NK-92 (cell line): ENCODE results near the gene MIB1.
A peak's percentile ranks its signal among the peaks of the same experiment; 100 is the strongest.
"Not testable (repeated sequence)": the region's sequence is repeated elsewhere in the genome, so short reads cannot be mapped to it uniquely, and the experiment has no call there.

Experiments used
- DNase-seq: peaks from one replicate; lab custom pipeline; 2025; ENCODE audit not compliant: unreplicated experiment; lab: John Stamatoyannopoulos, UW

MIB1 gene

GRCh38 chr18:21740538-21741311 lies at the start of gene MIB1:
TSS of gene MIB1 (plus strand) at chr18:21740792. CDS start at chr18:21741584, 792 bp downstream.
- DNase-seq, result peak; percentile 85

- no peak for DNase-seq
These were observed 47.3 kb upstream of the MIB1 start for GRCh38 chr18:21693322-21693721.

DNA sequence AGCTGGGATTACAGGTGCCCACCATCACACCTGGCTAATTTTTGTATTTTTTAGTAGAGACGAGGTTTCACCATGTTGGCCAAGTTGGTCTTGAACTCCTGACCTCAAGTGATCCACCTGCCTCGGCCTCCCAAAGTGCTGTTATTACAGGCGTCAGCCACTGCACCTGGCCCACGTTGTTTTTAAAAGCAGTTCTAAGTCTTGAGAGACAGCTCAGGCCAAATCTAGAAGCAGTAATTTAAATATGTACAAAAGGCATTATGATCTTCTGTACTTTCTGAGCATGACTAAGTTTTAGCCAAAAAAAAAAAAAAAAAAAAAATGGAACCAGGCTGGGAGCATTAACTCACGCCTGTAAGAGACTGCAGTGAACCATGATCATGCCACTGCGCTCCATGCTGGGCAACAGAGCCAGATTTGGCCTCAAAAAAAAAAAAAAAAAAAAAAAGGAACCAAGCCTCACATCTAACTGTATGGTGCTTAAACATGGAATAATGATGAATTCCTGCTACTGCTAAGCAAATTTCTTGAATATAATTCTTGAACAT lies 40.0 kb upstream of the MIB1 start:
- no peak for DNase-seq

DNA sequence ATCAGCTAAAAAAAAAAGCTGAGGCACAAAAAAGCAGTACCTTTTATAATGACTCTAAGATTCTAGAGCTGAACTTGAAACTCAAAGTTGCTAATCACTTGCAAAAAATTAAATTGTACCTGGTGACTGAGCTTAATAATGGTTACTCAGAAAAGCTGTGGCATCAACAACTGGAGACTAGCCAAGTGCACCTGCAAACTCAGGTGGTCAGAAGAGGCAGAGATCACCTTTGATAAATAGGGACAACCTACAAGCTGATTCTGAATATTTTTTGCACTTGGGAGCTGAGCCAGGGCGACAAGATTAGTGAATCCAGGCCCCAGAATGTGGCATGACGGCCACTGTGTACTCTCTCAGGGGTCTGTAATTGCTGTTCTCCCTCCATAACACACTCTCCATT lies 39.0 kb upstream of the MIB1 start:
- no peak for DNase-seq

- DNase-seq, result no peak
These were observed 38.0 kb upstream of the MIB1 start for GRCh38 chr18:21702602-21703001.

GRCh38 chr18:21703241-21703820 lies 37.3 kb upstream of the MIB1 start:
- DNase-seq, result no peak

DNA sequence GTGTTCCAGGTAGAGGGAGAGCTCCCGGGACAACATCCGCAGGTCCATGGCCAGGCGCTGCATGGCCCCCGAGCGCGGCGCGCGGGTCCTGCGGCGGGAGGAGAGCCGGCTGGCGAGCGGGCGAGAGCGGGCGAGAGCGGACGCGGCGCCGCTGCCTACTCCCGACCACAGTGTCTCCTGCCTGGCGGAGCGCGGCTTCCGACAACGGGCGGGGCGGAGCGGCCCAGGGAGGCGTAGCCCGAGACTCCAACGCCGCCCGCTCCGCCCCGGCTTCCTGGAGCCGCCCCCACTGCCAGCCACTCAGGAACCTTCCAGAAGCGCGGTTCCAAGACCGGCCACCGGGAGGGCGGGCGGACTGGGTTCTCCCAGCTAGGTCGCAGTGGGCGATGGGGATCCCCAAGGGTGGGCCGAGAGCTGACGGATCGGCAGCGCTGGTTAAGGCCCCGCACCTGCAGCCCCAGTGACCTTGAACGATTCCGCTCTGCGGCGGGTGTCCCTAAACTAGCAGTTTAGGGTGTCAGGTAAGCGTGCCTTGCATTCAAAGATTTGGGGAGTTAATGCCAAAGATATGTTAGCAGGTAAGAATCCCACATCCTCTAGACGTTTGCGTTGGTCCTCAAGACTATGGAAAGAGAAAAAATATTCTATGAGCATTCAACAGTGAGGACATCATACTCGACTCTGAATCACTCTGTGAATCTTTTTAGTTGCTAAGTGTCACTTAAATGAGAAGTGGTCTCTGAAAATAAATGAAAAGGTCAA lies 35.8 kb upstream of the MIB1 start, which contains the start of gene ABHD3:
Gene ABHD3 (minus strand): TSS at position 172 of the 762 bp plus-strand sequence. CDS start 109 bp downstream, at position 63.
- DNase-seq, result peak; percentile 62

GRCh38 chr18:21706386-21706865 lies 34.2 kb upstream of the MIB1 start:
- DNase-seq, result no peak

- not testable (repeated sequence) for DNase-seq
These were observed 33.5 kb upstream of the MIB1 start for GRCh38 chr18:21707130-21707529.

GRCh38 chr18:21714474-21714873 lies 26.1 kb upstream of the MIB1 start:
- no peak for DNase-seq

- DNase-seq, result no peak
These were observed 17.9 kb upstream of the MIB1 start for GRCh38 chr18:21722687-21723086.

DNA sequence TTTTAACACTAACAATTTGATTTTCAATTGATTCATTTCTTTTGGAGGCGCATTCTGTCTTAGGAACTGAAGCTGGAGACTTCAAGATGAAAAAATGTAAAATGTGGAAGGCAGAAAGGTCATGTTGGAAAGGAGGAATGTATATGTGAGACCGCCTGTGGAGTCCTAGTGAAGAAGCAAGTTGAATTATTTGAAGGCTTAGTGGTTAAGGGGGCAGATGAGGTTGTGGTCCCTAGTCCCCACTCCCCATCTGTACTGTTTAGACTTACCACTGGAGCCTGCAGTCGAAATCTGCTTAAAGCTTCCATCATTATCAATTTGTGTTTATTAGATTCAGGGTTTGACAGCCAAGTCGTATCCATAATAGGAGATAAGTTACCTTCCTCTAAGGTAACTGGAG lies 15.4 kb upstream of the MIB1 start:
- DNase-seq, result no peak

- no peak for DNase-seq
These were observed 12.9 kb upstream of the MIB1 start for GRCh38 chr18:21727702-21728101.

DNA sequence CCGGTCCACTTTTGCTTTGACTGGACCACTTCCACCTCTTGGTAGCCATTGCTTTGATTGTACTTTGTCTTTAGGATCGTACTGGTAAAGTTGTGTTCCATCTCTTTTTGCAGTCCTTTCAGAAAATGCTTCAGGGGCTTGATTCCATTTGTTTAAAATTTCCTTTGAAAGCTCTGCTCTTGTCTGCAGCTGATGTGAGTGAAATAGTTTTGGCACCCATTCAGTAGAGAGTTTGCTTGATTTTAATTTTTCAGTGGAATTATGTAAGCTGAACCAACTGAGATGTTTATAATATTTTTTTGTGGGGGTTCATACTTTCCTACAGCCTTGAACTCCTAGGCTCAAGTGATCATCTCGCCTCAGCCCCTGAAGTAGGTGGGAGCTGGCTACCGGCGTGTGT lies 7.6 kb upstream of the MIB1 start:
- no peak for DNase-seq

DNA sequence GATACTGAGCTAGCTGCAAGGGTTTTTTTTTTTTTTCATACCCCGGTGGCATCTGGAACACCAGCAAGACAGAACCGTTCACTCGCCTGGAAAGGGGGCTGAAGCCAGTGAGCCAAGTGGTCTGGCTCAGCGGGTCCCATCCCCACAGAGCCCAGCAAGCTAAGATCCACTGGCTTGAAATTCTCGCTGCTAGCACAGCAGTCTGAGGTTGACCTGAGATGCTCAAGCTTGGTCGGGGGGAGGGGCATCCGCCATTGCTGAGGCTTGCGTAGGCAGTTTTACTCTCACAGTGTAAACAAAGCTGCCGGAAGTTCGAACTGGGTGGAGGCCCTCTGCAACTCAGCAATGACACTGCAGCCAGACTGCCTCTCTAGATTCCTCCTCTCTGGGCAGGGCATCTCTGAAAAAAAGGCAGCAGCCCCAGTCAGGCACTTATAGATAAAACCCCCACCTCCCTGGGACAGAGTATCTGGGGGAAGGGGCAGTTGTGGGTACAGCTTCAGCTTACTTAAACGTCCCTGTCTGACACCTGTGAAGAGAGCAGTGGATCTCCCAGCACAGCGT lies 5.1 kb upstream of the MIB1 start:
- no peak for DNase-seq

DNA sequence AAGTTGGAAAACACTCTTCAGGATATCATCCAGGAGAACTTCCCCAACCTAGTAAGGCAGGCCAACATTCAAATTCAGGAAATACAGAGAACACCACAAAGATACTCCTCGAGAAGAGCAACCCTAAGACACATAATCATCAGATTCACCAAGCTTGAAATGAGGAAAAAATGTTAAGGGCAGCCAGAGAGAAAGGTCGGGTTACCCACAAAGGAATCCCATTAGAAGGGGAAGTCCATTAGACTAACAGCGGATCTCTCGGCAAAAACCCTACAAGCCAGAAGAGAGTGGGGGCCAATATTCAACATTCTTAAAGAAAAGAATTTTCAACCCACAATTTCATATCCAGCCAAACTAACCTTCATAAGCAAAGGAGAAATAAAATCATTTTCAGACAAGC lies 3.7 kb upstream of the MIB1 start:
- DNase-seq, result not testable (repeated sequence)

- DNase-seq, result no peak
These were observed 721 bp upstream of the MIB1 start for GRCh38 chr18:21739604-21740537.

DNA sequence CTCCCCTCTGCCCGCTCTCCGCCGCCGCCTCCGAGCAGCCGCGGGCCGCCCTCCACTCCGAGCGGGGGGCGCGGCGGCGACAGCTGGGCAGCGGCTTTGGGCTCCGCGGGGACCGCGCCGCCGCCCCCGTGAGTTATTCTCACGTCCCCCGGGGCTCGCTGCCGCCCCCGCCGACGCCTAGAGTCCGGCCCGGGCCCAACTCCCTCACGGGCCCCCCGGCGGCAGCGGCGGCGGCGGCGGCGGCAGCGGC lies 645 bp downstream of the MIB1 start:
- DNase-seq, result no peak

DNA sequence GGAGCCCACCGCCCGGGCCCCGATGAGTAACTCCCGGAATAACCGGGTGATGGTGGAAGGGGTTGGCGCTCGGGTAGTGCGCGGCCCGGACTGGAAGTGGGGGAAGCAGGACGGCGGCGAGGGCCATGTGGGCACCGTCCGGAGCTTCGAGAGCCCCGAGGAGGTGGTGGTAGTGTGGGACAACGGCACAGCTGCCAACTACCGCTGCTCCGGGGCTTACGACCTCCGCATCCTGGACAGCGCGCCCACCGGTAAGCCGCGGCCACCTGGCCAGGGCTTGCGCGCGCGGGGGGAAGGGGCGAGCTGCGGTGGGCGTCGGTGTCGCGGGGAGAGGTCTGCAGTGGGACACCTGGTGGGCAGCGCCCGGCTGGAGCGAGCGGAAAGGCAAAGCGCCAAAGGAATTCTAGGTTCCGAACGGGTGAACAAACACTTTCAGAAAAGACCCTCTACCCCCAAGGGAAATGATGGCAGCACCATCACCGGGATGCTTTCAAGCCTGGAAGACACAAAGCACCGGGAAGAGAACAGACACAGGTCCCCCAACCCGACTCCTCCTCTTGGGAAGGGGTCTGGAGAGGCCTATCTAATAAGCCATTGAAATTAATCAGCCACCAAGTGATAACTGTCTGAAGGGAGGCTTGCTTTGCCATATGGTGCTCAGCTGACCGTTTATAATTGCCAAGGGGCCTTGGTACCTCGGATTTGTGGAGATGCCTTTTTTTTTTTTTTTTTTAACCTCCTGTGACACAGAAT lies 1.1 kb downstream of the MIB1 start:
- DNase-seq, result no peak

- no peak for DNase-seq
These were observed 1.7 kb downstream of the MIB1 start for GRCh38 chr18:21742315-21742687.
